HL-60/S4 treated with retinoic acid at 250 ng/mL for 4 days and 3 days (cell line): ENCODE data around the gene MRPS24.

Source experiments
- in situ Hi-C: fragments of 300-500 bp; cut with MboI; formaldehyde crosslinking; loops from 2 replicates; pipeline ENCODE4 v1.7.0; 2022; ENCODE audit warnings: low sequenced_read_pairs

The MRPS24 gene

DNA sequence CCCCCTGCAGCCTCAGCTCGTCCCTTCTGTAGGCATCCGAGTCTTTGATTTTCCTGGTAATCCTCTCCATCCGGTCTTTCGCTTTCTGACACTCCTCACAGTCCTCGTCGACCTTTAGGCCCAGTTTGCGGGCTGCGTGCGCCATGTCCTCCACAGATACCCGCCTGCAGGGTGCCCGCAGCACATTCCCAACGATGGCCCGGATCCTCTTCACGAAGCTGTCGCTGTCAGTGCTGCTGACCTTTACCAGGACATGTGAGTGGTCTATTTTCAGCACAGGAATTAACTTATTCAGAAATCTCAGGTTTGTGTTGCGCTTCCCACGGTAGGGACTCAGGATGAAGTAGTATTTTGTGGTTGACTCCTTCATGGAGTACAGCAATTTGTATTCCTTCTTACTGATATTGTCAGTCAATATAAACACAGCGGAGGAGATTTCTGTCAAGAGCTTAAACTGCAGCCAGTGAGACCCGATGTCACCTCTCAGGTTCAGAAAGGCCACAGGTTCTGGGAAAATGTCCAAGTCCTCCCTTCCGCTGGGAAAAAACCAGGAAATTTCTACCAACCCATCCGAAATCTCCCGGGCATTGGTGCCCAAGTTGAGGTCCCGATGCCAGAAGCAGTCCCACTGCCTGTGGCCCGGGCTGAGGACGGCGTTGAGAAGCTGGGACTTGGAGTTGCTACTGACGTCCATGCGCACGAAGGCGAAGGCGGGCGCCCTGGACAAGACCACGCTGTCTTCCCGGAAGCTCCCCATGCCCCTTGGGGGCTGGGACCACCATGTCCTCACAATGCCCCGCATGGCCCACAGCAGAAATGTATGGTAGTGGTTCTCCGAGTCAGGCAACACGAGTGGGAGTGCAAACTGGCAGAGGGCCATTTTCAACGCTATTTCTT lies 8.9 kb upstream of the MRPS24 start:
- in situ Hi-C loops: no loop called here

DNA sequence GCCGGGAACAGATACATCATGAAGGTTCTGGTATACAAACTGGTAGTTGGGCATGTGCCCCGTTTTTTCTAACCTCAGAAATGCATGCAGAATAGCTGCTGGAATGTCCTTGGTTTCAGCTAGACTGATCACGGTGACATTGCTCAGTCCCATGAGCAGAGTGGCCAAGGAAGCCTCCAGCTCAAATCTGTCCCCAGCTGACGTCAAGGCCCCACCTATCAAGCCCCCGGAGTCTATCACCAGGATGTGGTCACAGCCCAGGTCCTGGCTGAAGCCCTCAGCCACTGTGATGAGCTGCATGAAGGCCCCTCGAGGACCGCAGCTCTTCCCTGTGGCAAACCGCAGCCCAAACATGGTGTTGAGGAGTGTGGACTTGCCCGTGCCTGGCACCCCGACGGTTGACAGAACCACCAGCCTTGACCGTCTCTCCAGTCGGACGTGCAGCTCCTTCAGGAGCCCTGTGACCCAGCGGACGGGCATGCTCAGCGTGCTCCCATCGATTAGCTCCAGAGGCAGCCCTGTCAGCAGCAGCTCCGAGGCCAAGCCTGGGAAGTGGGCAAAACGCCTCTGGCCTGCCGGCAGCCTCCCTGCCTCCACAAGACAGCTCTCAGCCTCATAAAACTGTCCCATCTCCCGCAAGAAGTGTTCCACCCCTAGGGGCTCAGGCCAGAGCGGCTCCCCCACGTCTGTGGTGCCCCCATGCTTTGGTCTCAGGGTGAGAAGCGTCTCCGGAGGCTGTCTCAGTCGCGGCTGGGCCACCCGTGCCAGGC lies 7.8 kb upstream of the MRPS24 start:
- in situ Hi-C loops: no loop called here

DNA sequence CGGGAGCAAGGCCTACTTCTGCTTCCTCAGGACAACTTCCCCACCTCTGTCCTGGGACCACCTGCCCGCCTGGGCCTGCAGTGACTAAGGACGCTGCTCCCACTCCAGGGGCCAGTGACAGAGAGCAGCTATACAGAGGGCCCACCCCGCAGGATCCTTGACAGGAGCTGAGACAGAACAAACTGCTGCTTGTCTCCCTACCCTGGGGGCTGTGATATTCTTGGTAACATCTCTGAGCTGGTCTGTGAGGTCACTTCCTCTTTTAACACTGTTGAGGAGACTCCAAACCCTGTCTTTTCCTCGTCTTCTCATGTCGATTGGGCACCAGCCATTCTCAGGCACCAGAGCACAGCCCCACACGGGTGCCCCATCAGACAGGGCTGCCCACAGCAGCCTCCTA lies 6.9 kb upstream of the MRPS24 start:
- in situ Hi-C loops: no loop called here

DNA sequence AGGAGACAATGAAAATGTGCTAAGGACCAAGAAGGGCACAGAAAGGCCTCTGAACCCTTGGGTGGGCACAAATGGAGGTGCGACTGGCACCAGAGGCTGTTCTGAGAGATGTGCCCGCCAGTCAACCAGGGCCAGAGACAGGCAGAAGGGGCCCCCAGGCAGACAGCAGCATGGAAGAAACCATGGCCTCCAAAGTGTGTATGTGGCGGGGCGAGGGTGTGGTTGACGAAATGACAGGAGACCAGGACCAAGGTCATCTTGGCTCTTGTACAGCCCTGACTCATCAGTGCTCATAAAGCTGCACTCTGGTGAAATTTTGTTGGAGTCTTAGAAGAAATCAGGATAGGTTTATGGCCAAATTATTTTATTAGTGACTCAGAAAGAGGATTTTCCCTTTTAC lies 4.0 kb upstream of the MRPS24 start:
- in situ Hi-C loops: no loop called here

DNA sequence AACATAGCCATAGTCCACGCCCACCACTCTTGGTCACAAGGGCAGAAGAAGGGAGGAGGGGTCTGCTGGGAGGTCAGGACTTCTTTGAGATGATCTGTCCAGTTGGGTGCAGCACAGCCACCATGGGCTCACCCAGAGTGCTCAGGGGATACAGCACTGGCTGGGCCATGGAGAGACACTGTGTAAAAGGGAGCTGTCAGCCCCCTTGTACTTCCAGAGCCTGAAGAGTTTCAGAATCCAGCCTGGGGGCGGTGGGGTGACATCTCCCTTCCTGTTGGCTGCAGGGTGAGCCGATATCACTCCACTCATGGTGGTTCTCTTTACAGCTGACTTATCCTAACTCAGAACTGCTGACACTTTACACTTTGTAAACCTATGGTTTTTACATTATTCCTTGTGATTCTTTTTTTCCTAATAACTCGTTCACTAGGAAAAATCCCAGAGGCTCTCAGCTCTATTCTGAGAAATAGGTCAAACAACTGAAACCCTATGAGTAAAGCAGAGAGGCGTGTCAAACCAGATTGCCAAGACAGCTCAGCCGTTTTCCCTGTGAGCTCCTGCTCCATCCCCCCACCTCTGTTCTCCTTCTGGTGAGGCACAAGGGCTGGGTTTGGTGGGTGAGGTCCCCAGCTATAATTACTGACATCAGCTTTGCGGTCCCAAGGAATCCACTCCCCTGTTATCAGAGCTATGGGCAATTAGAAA lies 3.2 kb upstream of the MRPS24 start:
- in situ Hi-C loops: no loop called here

DNA sequence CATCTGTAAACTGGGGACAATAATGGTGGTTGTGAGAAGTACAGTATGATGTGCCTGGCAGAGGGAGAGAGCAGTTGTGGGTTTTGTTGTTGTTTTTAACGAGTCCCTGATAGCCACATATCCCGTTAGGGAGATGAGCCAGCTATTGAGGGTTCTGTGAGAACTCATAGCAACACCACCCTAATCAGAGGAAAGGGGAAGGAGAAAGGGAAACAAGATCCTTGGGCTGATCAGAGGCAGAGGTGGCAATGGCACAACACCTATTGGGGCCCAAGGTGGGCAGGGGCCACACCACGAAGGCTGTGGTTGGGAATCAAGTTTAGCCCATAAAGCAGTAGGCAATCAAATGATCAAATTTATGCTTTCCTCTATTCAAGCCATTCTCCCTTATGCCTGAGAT lies 1.7 kb upstream of the MRPS24 start:
- in situ Hi-C loops: no loop called here

DNA sequence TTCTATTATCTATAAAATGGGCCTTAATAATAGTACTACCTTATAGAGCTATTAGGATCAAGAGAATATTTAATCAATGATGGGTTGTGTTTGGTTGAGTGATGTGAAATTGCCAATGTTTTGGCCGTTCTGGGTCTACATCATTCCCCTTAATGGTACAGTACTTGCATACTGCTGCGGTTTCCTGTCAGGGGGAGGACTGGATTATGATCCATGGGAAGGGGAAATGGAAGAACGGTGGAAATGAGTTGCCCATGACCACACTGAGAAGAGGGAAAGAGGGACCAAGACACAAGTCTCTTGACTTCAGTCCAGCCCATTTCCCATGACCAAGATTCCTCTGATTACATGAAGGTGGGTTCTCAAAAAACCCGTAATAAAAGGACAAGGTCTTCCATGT lies 999 bp upstream of the MRPS24 start:
- in situ Hi-C loops: no loop called here

DNA sequence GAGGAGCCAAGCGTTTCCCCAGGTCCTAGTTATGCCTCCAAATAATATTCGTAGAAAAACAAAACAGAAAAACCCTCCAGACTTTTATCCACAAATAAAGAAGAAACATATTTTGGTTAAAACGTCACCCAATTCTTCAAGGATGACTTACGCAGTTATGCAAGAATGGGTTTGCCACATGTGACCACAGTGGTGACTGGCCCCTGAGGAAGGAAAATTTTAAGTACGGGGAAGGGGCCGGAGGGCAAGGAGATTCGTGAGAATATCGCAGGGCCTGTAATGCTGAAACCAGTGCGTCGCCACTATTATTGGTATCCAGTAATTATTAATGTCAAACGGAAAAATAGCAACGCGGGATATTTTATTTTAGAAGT lies 537 bp upstream of the MRPS24 start:
- in situ Hi-C loops: no loop called here

DNA sequence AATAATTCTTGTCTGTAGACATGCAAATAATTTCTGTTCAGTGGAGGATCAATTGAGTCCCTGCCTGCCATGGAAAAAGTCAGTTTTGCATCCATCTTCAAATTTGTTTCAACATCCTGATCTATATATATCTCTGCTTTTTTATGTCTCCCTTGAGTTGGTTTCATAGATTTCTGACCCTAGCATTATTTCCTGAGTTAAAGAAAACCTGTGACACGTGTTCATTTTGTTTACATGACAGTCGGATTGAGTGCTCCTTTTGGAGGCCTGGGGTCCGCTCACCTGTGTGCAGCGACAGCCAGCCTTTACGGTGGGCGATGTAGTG lies 674 bp downstream of the MRPS24 start:
- in situ Hi-C loops: no loop called here

DNA sequence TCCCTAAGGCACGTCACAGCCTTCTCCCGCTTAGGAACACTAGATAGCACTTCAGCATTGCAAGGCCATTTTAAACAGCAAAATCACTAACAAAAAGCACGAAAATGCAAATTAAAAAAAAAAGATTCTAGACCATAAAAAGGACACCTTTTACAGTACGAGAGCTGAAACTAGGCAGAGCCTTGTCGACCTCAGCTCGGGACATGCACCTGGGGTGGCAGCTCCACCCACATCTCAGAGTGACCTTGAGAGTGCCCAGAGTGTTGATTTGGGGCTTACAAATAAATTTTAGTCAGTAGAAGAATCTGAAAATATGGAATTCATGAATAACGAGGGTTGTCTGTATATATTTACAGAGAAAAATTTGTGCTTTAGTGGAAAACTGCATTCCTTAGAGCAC lies 1.1 kb downstream of the MRPS24 start:
- in situ Hi-C loops: no loop called here

DNA sequence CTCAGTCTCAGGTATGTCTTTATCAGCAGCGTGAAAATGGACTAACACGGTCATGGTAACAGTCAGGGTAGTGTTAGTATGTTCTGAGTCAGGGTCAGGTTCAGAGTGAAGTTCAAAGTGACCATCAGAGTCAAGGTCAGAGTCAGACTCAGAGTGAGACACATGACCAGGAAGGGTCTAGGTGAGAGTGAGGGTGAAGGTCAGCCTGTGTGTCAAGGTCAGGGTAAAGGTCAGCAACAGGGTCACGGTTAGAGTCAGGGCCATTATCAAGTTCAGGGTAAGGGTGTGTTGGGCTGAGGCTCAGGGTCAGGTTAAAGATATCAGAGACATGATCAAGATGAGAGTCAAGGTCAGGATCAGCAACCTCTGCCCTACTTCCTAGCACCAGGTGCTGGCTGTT lies 4.0 kb downstream of the MRPS24 start:
- in situ Hi-C loops: no loop called here

DNA sequence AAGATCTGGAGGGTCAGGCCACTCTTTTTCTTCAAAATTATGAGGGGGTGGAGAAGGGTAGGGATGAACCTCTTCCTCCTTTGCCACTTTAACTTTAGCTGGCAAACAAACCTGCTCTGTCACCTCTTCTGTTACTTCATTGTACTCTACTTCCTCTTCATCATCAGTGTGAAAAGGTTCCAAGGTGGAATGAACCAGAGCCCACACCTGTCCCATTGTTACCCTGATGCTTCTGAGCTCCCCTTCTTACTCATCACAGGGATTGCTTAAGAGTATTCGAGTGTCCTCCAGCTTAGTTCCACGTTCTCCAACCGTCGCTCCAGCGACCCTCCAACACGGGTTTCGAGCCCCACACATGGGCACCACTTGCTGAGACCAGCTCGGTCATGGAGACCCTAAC lies 5.2 kb downstream of the MRPS24 start:
- in situ Hi-C loops: no loop called here

DNA sequence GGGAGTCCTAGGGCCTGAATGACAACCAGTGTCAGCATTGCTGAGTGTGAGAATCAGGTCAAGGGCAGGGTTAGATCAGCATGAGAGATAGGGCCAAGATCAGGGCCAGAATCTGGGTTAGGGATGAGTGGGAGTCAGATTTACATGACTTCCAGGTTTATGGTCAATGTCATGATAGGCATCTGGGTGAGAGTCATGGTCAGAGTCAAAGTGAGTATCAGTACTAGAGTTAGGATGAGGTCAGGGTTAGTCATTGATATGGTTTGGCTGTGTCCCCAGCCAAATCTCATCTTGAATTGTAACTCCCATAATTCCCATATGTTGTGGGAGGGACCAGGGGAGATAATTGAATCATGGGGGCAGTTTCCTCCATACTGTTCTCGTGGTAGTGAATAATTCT lies 12.3 kb downstream of the MRPS24 start:
- in situ Hi-C loops: no loop called here

DNA sequence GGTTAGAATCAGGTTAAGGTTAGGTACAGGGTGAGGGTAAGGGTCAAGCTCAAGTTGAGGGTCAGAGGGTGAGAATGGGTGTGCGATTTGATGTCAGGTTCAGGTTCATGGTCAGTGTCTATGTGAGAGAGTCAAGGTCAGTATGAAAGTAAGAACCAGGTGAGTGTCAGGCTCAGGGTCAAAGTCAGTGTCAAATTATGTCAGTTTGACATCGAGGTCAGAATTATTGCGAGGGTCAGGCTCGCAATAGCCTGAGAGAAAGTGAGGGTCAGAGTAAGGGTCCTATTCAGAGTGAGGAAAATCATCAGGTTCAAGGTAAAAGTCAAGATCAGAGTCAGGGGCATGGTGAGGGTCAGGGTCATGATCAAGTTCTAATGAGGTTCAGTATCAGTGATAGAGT lies 13.0 kb downstream of the MRPS24 start:
- in situ Hi-C loops: no loop called here

DNA sequence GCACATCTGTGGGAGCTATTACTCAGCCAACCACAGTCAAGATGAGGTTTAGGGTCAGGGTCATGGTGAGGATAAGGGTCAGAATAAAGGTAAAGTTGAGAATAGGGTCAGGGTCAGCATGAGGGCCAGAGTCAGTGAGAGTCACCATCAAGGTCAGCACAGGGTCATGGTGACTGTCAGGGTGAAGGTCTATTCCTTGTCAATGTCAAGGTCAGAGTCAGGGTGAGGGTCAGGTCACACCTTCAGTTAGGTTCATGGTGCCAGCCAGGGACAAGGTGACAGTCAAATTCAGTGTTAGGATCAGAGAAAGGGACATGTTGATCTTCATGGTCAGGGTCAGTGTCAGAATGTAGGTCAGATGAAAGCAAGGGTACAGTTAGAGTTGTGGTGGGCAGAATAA lies 14.1 kb downstream of the MRPS24 start:
- in situ Hi-C loops: no loop called here

DNA sequence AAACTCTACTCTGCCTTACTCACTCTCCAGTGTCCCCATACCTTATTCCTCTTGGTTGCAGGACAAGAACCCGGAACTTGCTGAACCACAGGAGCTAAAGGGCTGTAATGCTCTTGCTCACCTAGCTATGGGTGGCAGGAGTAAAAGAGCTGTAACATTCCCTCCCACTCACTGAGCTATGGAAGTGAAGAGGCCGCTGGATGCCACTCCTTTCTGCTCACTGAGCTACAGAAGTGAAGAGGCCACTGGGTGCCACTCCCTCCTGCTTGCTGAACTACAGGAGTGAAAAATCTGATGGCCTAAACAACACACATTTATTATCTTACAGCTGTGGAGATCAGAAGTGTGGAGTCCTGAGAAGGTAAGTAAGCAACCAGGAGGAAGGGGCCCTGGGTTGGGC lies 17.5 kb downstream of the MRPS24 start:
- in situ Hi-C loops: no loop called here

DNA sequence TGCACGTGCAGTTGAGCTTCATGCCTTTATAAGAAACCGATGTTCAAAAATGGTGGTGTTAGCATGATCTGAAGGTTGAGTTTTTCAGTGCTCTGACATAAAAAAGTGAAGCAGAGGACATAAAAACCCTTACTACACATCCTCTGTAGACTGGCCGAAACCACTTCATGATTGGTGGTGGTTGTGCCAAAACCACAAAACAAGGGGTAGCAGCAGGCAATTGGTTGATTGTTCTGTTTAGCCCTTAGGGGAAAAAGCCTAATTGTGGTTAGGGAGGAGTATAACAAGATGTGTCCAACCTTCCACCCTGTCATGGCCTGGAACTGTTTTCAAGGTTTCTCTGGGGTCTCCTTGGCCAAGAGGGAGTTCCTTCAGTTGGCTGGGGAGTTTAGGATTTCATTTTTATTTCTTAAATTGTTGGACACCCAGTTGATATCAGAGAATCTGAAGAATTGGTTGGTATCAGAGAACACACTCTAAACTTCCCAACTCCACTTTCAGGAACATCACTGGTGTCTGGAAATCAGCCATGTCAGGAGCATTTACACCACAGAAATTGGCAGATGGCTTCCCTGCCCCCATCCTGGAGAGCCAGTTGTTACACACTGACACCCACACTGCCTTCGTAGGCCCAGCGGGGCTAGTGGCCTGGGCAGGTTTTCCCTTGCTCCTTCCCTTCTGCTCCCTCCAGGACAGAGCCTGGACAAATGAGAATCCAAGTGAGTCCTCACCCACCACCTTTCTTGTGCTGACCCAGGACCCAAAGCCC lies 18.8 kb downstream of the MRPS24 start:
- in situ Hi-C loops: no loop called here

DNA sequence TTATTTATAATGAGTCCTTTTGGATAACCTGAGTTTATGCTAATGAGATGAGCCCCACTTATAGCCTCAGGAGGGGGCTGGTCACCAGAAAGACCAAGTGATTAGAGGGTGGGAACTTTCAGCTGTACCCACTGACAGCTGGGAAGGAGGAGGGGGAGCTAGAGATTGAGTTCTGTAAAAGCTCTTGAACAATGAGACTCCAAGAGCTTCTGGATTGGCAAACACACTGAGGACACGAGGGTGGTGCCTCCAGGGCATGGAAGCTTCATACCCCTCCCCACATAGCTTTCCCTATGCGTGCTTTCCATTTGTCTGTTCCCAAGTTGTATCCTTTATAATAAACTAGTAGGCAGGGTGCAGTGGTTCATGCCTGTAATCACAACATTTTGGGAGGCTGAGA lies 20.3 kb downstream of the MRPS24 start:
- in situ Hi-C loops: loop anchor here (25.0 kb wide), 3 partner anchors 262 to 1887 kb away; partner anchors contain the start of gene STK17A

DNA sequence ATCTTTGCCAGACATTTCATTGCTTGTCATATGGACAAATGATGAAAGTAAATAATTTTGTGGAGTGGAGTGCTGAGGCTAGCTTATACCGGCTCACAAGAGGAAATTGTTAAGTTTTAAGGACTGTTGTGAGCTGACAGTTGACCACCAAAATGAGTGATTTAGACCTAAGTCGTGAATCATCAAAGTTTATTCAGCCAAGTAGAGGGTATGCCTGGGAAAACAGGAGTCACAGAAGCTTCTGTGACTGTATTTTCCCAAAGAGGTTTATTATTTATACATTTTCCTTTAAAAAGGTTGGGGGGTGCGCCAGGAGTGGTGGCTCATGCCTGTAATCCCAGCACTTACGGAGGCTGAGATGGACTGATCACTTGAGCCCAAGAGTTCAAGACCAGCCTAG lies 21.8 kb downstream of the MRPS24 start:
- in situ Hi-C loops: loop anchor here (25.0 kb wide), 3 partner anchors 260 to 1885 kb away; partner anchors contain the start of gene STK17A

DNA sequence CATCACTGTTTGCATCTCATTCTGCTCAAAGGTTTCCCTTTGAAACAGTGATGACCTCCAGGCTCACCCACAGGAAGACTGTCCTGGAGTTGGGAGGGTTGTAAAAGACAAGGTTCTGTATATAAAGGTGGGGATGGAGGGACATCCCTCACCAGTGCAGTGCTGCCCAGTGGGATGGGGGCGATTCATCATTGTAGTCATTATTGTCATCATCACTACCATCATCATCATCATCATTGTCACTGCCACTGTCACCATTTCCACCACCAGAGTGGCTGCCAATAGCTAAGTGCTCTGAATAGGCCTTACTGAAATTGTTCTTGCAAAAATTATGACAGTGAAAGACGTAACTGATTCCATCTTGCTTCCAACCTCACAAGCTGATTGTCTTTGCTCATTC lies 24.7 kb downstream of the MRPS24 start:
- in situ Hi-C loops: loop anchor here (25.0 kb wide), 3 partner anchors 257 to 1882 kb away; partner anchors contain the start of gene STK17A

DNA sequence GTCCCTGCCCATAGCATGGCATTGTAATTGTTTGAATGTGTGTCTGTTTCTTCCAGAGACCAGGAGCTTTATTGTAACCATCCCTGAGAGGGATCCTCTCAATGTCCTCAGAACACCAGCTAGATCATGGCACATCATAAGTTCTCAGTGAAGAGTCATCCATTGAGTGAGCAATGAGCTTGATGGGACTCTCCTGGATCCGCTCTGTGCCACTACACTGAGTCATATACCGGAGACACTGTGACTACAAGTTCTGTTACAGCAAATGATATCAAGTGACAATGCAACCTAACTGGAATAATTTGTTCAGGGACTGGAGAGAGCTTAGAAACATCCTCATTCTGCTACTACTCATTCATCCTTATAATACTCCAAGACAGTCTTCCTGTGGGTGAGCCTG lies 25.1 kb downstream of the MRPS24 start:
- in situ Hi-C loops: loop anchor here (25.0 kb wide), 3 partner anchors 257 to 1882 kb away; partner anchors contain the start of gene STK17A
